HG03354 (cell line): Measurements from ENCODE around the gene ESRP2.

Experiments
- ATAC-seq: cut with Tn5 transposase; IDR thresholded peaks from one replicate; pipeline ENCODE4 v1.9.1; 2021; ENCODE audit warnings: mild to moderate bottlenecking; ENCODE audit not compliant: unreplicated experiment, poor library complexity, severe bottlenecking

Gene ESRP2

DNA sequence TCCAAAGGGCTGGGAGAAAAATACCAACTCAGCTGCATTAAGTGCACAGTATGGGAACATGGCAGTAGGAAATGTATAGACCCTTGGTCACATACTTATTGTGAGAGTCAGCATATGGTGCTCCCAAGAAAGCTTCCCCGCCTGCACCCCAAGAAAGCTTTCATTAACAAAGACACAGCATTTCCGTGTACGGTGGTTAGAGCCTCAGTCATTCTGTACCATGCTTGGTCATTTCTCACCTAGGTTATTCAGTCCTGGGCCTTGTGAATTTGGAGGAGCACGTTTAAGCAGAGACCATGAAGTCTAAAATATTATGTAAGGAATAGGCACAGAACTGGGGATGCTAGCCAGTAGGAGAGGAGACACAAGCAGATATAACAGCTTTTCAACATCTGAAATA is 56.1 kb downstream of the ESRP2 start:
- no peak for ATAC-seq

DNA sequence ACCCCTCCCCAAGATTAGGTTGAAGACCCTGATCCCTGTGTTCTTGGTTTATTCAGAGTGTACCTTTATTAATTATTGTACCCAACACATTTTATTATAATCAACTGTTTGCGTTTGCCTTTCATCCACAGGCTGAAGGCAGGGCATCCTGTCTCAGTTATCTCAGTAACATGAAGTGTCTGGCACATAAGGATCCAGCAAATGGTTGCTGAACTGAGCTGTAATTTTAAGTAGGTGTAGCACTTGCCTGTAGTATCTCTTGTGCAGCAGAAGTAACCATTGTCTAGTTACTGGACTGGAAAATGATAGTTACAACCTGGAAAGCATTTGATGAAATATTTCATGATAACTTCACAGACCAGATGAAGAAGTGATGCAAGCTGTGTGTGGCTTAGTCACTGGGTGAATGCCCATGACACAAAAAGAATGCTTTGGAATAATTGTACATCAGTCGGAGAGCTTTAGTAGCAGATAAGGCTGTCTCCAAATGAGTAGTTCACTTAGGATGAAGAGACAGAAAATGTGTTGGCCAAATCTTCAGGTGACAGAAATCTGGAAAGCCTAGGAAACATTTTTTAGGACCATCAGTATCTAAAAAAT is 56.6 kb downstream of the ESRP2 start:
- no peak for ATAC-seq
